ENCODE data around the gene EPSTI1.
"Not testable (repeated sequence)": the region's sequence is repeated elsewhere in the genome, so short reads cannot be mapped to it uniquely, and the experiment has no call there.

The EPSTI1 gene

GRCh38 chr13:42991898-42992763 is at the start of gene EPSTI1:
Gene EPSTI1, minus strand, starts transcription at chr13:42992241. Its CDS starts 76 bp downstream, at chr13:42992165.
- no peak for TF ChIP-seq CTCF (IDR thresholded peaks at IDR 0.05; ENCODE audit: insufficient read depth, missing control alignments)
- FAIRE-seq = no peak
- no peak for DNase-seq (ENCODE audit: insufficient read length, low spot score)

GRCh38 chr13:43041369-43041921 is 49.4 kb upstream of the EPSTI1 start:
- DNase-seq (ENCODE audit: insufficient read length, low spot score) (no peak), FAIRE-seq (no peak)
- TF ChIP-seq CTCF (IDR thresholded peaks at IDR 0.05; ENCODE audit: insufficient read depth, missing control alignments) = no peak

- not testable (repeated sequence) for FAIRE-seq
Observed at GRCh38 chr13:43040581-43041368, 48.7 kb upstream of the EPSTI1 start.

GRCh38 chr13:43039966-43040365 is 47.9 kb upstream of the EPSTI1 start:
- TF ChIP-seq CTCF (IDR thresholded peaks at IDR 0.05; ENCODE audit: insufficient read depth, missing control alignments) = no peak
- DNase-seq (ENCODE audit: insufficient read length, low spot score) = no peak
- FAIRE-seq = no peak

More at GRCh38 chr13:43040581-43041368, 48.7 kb upstream of the EPSTI1 start:
- not testable (repeated sequence) for DNase-seq (ENCODE audit: insufficient read length, low spot score)

- no peak for TF ChIP-seq CTCF (IDR thresholded peaks at IDR 0.05; ENCODE audit: insufficient read depth, missing control alignments)
- FAIRE-seq (no peak), DNase-seq (ENCODE audit: insufficient read length, low spot score) (no peak)
Observed at GRCh38 chr13:43036351-43037250, 44.6 kb upstream of the EPSTI1 start.

- TF ChIP-seq CTCF (IDR thresholded peaks at IDR 0.05; ENCODE audit: insufficient read depth, missing control alignments) = no peak
- FAIRE-seq (no peak), DNase-seq (ENCODE audit: insufficient read length, low spot score) (no peak)
Observed at GRCh38 chr13:43033038-43033437, 41.0 kb upstream of the EPSTI1 start.

GRCh38 chr13:43031881-43032280 is 39.8 kb upstream of the EPSTI1 start:
- FAIRE-seq (no peak), DNase-seq (ENCODE audit: insufficient read length, low spot score) (no peak)
- no peak for TF ChIP-seq CTCF (IDR thresholded peaks at IDR 0.05; ENCODE audit: insufficient read depth, missing control alignments)

Measured in D721Med (cell line).